Upper lobe of left lung (tissue), 4 donors: Measurements from ENCODE around the gene FAM200A.

Experiments used
- EP300 ChIP-seq, 4 donors: sonication (generic); formaldehyde crosslinking; IDR thresholded peaks; one replicate each; pipeline ENCODE4 v1.5.1; 2017; ENCODE audit warnings: antibody characterized with exemption in 4 of 4, control low read depth in 2 of 4
- POLR2A ChIP-seq, 4 donors: fragments of 450-650 bp; IDR thresholded peaks; one replicate each; pipeline ENCODE4 v1.5.1; 2016 to 2017; ENCODE audit warnings: antibody characterized with exemption in 4 of 4, mild to moderate bottlenecking in 2 of 4
- POLR2AphosphoS5 ChIP-seq, 2 donors: sonication (generic); formaldehyde crosslinking; IDR thresholded peaks; one replicate each; pipeline ENCODE4 v1.5.1; 2017; ENCODE audit warnings: antibody characterized with exemption in 2 of 2
- TF ChIP-seq, protein P1 (sequence below), 6 experiments: fragments of 450-650 bp in 4 of 6; fragments of 200-600 bp in 2 of 6; sonication (generic) in 2 of 6; IDR thresholded peaks; one replicate each; pipeline ENCODE4 v1.5.1; 2016 to 2019; ENCODE audit warnings: antibody characterized with exemption in 6 of 6

DNA sequence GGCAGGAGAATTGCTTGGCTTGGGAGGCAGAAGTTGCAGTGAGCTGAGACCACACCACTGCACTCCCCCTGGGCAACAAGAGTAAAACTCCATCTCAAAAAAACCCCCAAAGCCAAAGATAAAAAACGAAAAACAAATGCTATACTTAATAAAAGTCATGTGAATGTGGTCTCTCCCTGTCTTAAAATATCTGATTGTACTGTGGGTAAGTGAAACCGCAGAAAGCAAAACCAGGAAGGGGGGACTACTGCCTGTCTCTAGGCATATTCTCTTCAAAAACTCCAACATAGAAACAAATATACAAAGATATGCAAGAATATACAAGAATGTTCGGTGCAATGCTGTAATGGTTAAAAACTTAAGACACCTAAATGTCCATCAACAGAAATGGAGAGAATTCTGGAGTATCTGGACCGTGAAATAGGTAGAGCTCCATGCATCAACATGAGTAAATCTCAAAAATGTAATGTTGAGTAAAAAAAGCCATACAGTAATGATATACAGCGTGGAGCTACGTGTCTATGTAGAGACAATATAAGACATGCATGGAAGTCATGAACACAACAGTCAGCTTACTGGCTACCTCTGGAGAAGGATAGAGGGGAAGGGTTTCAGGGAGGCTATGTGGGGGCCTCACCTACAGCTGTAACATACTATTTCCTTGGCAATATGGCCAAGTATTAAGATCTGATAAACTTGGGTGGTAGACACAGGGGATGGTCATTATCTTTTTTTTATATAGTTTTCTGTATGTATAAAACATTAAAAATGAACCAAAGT lies 54.0 kb downstream of the FAM200A start:
- TF ChIP-seq POLR2A (IDR thresholded peaks at IDR 0.05) (no peak), POLR2AphosphoS5 (IDR thresholded peaks at IDR 0.05) (no peak), EP300 (IDR thresholded peaks at IDR 0.05) (no peak)
- TF ChIP-seq, protein P1, sequence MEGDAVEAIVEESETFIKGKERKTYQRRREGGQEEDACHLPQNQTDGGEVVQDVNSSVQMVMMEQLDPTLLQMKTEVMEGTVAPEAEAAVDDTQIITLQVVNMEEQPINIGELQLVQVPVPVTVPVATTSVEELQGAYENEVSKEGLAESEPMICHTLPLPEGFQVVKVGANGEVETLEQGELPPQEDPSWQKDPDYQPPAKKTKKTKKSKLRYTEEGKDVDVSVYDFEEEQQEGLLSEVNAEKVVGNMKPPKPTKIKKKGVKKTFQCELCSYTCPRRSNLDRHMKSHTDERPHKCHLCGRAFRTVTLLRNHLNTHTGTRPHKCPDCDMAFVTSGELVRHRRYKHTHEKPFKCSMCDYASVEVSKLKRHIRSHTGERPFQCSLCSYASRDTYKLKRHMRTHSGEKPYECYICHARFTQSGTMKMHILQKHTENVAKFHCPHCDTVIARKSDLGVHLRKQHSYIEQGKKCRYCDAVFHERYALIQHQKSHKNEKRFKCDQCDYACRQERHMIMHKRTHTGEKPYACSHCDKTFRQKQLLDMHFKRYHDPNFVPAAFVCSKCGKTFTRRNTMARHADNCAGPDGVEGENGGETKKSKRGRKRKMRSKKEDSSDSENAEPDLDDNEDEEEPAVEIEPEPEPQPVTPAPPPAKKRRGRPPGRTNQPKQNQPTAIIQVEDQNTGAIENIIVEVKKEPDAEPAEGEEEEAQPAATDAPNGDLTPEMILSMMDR (IDR thresholded peaks at IDR 0.05) = no peak
